ENCODE results near the gene ADCY4. TPM values are rescaled to one million over a fixed set of nuclear protein-coding genes. Genes with fewer than 3 reads are reported as not detected.

ADCY4 gene
- total and polyA plus RNA-seq, 10 of the 15 experiments (the other 5 are each of a cell fraction or from before 2014, with no cell fraction given), result 0.05 to 0.87 (median 0.21) TPM; not detected in 1

GRCh38 chr14:24271834-24272263 lies 63.0 kb downstream of the ADCY4 start (continued):
- TF ChIP-seq BCL3 (IDR thresholded peaks at IDR 0.05; ENCODE audit: borderline replicate concordance, insufficient read depth, low read depth, low read length, poor library complexity, severe bottlenecking) (no peak), SMC3 (IDR thresholded peaks at IDR 0.05; ENCODE audit: borderline replicate concordance, low read length) (no peak), TAF1 (IDR thresholded peaks at IDR 0.05; ENCODE audit: borderline replicate concordance, low read depth, low read length) (no peak), HCFC1 (IDR thresholded peaks at IDR 0.05; ENCODE audit: low read length) (no peak), ATF3 (IDR thresholded peaks at IDR 0.05; ENCODE audit: borderline replicate concordance, extremely low read depth, low read depth, low read length) (no peak), HDGF (IDR thresholded peaks at IDR 0.05) (peak; percentile 88; the same call in 1 of the 2 replicates), SUZ12 (IDR thresholded peaks at IDR 0.05; ENCODE audit: unreplicated experiment) (no peak), REST (IDR thresholded peaks at IDR 0.05; ENCODE audit: low read depth, low read length) (no peak), USF1 (IDR thresholded peaks at IDR 0.05; ENCODE audit: borderline replicate concordance, extremely low read length, insufficient read depth, low read depth, low read length) (no peak), BCLAF1 (IDR thresholded peaks at IDR 0.05) (no peak), CHD2 (IDR thresholded peaks at IDR 0.05; ENCODE audit: borderline replicate concordance, low read depth, low read length) (no peak), SUPT20H (IDR thresholded peaks at IDR 0.05; ENCODE audit: borderline replicate concordance, control insufficient read depth, low read depth, low read length) (no peak), BACH1 (IDR thresholded peaks at IDR 0.05; ENCODE audit: borderline replicate concordance) (no peak), SIN3A (IDR thresholded peaks at IDR 0.05; ENCODE audit: low read depth, low read length) (no peak), BRCA1 (IDR thresholded peaks at IDR 0.05; ENCODE audit: low read depth, low read length) (no peak), ATF2 (IDR thresholded peaks at IDR 0.05; ENCODE audit: low read length) (no peak)
